Measurements from ENCODE around the gene PRDM16.

DNA sequence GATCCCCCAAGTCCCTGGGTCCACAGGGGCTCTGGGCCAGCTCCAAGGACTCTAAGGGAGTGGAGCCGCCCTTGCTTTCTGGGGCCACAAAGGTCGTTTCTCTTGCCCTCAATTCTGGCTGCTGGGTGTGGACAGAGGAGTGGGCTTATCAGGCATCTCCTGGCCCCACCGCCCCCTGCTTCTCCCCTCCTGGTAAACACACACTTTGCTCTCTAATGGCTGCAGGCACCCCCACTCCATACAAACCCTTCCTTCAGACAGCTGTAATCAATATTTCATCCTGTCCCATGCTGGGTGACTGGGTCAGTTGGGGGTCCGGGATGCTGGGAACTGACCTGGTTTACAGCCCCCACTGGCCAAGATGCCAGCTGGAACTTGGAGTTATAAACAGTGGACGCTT is 67.5 kb downstream of the PRDM16 start:
- TF ChIP-seq, protein P1, sequence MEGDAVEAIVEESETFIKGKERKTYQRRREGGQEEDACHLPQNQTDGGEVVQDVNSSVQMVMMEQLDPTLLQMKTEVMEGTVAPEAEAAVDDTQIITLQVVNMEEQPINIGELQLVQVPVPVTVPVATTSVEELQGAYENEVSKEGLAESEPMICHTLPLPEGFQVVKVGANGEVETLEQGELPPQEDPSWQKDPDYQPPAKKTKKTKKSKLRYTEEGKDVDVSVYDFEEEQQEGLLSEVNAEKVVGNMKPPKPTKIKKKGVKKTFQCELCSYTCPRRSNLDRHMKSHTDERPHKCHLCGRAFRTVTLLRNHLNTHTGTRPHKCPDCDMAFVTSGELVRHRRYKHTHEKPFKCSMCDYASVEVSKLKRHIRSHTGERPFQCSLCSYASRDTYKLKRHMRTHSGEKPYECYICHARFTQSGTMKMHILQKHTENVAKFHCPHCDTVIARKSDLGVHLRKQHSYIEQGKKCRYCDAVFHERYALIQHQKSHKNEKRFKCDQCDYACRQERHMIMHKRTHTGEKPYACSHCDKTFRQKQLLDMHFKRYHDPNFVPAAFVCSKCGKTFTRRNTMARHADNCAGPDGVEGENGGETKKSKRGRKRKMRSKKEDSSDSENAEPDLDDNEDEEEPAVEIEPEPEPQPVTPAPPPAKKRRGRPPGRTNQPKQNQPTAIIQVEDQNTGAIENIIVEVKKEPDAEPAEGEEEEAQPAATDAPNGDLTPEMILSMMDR (IDR thresholded peaks at IDR 0.05): no peak
- TF ChIP-seq POLR2A (IDR thresholded peaks at IDR 0.05): no peak

Data from thyroid gland (tissue), 4 donors.